WTC11 (cell line): ENCODE data around the gene ARHGEF28. TPM values are rescaled to one million over a fixed set of nuclear protein-coding genes. Genes with fewer than 3 reads are reported as not detected.

Experiments
- ATAC-seq: fragments of 200-7000 bp; cut with Tn5 transposase; 2 replicates; pipeline ENCODE4 v1.10.0; 2021; ENCODE audit warnings: mild to moderate bottlenecking, moderate library complexity
- CTCF ChIA-PET: fragments of 300-600 bp; sonication (Branson Sonifier 250); formaldehyde crosslinking; loops from one replicate; lab custom pipeline; 2021; ENCODE audit warnings: antibody characterized with exemption; lab: Charles Lee
- POLR2A ChIA-PET: fragments of 350-600 bp; sonication (Branson Sonifier 250); formaldehyde crosslinking; loops from one replicate; lab custom pipeline; 2021; ENCODE audit warnings: antibody characterized with exemption; lab: Charles Lee
- DNase-seq: peaks from one replicate; pipeline ENCODE4 v3.0.0; 2021; ENCODE audit warnings: low spot score
- H3K27ac Mint-ChIP-seq: 2 replicates; pipeline ENCODE4 v1.8.0; 2021; ENCODE audit warnings: mixed read lengths
- H3K27me3 Mint-ChIP-seq: 2 replicates; pipeline ENCODE4 v1.8.0; 2021; ENCODE audit warnings: low read depth, mild to moderate bottlenecking, moderate library complexity, mixed read lengths
- H3K36me3 Mint-ChIP-seq: 2 replicates; pipeline ENCODE4 v1.8.0; 2021; ENCODE audit warnings: mixed read lengths
- H3K4me1 Mint-ChIP-seq: 2 replicates; pipeline ENCODE4 v1.8.0; 2022; ENCODE audit warnings: mixed read lengths
- H3K4me3 Mint-ChIP-seq: 2 replicates; pipeline ENCODE4 v1.8.0; 2021; ENCODE audit warnings: mild to moderate bottlenecking, moderate library complexity, mixed read lengths
- H3K9me3 Mint-ChIP-seq: 2 replicates; pipeline ENCODE4 v1.8.0; 2021; ENCODE audit warnings: mixed read lengths
- CREM ChIP-seq: sonication (generic); formaldehyde crosslinking; IDR thresholded peaks from 2 replicates; pipeline ENCODE4 v1.8.1; 2022; ENCODE audit warnings: mild to moderate bottlenecking, missing genetic modification reagents, moderate library complexity
- ESRRA ChIP-seq: sonication (generic); formaldehyde crosslinking; IDR thresholded peaks from 2 replicates; pipeline ENCODE4 v1.8.1; 2022; ENCODE audit warnings: mild to moderate bottlenecking, missing genetic modification reagents, borderline replicate concordance
- FOXK1 ChIP-seq: sonication (generic); formaldehyde crosslinking; IDR thresholded peaks from 2 replicates; pipeline ENCODE4 v1.8.0; 2022; ENCODE audit warnings: mild to moderate bottlenecking, moderate library complexity, missing genetic modification reagents
- GABPB1 ChIP-seq: sonication (generic); formaldehyde crosslinking; IDR thresholded peaks from 2 replicates; pipeline ENCODE4 v1.8.1; 2023; ENCODE audit warnings: mild to moderate bottlenecking, missing genetic modification reagents
- GTF2I ChIP-seq: fragments of 250-450 bp; sonication (Bioruptor Pico); conservative IDR thresholded peaks from 2 replicates; pipeline ENCODE4 v1.4.0; 2021; ENCODE audit warnings: mild to moderate bottlenecking
- MAX ChIP-seq: sonication (generic); formaldehyde crosslinking; IDR thresholded peaks from 2 replicates; pipeline ENCODE4 v1.8.0; 2022; ENCODE audit warnings: mild to moderate bottlenecking, missing genetic modification reagents
- MYBL2 ChIP-seq: sonication (generic); formaldehyde crosslinking; IDR thresholded peaks from 2 replicates; pipeline ENCODE4 v1.8.1; 2023; ENCODE audit warnings: mild to moderate bottlenecking, moderate library complexity, missing genetic modification reagents
- ZNF423 ChIP-seq: fragments of 250-450 bp; sonication (Bioruptor Pico); IDR thresholded peaks from 2 replicates; pipeline ENCODE4 v2.1.2; 2022; ENCODE audit warnings: mild to moderate bottlenecking, moderate library complexity
- total RNA-seq: library from RNA; stranded (reverse); gene quantifications from 3 replicates; pipeline ENCODE4 v1.2.3, GENCODE V29; 2021
- TF ChIP-seq, protein P1 (sequence below): fragments of 250-450 bp; sonication (Bioruptor Pico); IDR thresholded peaks from 2 replicates; pipeline ENCODE4 v1.9.0; 2021; ENCODE audit warnings: mild to moderate bottlenecking, borderline replicate concordance
- TF ChIP-seq, protein P2 (sequence below): sonication (generic); formaldehyde crosslinking; IDR thresholded peaks from 2 replicates; pipeline ENCODE4 v1.8.1; 2023; ENCODE audit warnings: mild to moderate bottlenecking, missing genetic modification reagents, moderate library complexity
- TF ChIP-seq, protein P3 (sequence below): sonication (generic); formaldehyde crosslinking; IDR thresholded peaks from 2 replicates; pipeline ENCODE4 v1.8.1; 2023; ENCODE audit warnings: mild to moderate bottlenecking, moderate library complexity, missing genetic modification reagents
- TF ChIP-seq, protein P4 (sequence below): fragments of 250-450 bp; sonication (Bioruptor Pico); IDR thresholded peaks from 2 replicates; pipeline ENCODE4 v1.9.0; 2021; ENCODE audit warnings: mild to moderate bottlenecking

The ARHGEF28 gene
- total RNA-seq, 1 experiment from 2014 or later, result 0.96 TPM

- TF ChIP-seq, protein P1, sequence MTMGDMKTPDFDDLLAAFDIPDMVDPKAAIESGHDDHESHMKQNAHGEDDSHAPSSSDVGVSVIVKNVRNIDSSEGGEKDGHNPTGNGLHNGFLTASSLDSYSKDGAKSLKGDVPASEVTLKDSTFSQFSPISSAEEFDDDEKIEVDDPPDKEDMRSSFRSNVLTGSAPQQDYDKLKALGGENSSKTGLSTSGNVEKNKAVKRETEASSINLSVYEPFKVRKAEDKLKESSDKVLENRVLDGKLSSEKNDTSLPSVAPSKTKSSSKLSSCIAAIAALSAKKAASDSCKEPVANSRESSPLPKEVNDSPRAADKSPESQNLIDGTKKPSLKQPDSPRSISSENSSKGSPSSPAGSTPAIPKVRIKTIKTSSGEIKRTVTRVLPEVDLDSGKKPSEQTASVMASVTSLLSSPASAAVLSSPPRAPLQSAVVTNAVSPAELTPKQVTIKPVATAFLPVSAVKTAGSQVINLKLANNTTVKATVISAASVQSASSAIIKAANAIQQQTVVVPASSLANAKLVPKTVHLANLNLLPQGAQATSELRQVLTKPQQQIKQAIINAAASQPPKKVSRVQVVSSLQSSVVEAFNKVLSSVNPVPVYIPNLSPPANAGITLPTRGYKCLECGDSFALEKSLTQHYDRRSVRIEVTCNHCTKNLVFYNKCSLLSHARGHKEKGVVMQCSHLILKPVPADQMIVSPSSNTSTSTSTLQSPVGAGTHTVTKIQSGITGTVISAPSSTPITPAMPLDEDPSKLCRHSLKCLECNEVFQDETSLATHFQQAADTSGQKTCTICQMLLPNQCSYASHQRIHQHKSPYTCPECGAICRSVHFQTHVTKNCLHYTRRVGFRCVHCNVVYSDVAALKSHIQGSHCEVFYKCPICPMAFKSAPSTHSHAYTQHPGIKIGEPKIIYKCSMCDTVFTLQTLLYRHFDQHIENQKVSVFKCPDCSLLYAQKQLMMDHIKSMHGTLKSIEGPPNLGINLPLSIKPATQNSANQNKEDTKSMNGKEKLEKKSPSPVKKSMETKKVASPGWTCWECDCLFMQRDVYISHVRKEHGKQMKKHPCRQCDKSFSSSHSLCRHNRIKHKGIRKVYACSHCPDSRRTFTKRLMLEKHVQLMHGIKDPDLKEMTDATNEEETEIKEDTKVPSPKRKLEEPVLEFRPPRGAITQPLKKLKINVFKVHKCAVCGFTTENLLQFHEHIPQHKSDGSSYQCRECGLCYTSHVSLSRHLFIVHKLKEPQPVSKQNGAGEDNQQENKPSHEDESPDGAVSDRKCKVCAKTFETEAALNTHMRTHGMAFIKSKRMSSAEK (CRISPR knock-in tag), result no peak
- TF ChIP-seq, protein P2, sequence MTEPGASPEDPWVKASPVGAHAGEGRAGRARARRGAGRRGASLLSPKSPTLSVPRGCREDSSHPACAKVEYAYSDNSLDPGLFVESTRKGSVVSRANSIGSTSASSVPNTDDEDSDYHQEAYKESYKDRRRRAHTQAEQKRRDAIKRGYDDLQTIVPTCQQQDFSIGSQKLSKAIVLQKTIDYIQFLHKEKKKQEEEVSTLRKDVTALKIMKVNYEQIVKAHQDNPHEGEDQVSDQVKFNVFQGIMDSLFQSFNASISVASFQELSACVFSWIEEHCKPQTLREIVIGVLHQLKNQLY (CRISPR knock-in tag), result no peak
These were observed 361.9 kb downstream of the ARHGEF28 start (continued) for GRCh38 chr5:73987915-73988314.

DNA sequence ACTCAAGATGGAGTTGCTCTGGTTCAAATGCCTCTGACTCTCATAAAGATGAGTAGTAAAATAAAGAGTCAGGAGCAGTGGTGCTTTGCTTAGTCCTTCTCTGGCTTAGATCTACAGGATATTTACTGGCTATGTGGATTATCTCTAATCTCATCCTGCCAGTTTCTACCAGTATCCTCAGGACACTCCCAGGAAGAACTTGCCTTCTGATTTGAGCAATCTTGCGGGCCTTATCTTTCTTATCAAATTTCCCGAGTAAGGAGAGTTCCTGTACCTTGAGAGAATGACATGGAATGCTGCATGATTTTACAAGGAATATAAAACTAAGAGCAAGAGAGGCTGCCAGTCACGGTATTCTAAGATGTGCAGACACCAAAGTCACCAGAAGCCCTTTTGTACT lies 364.0 kb downstream of the ARHGEF28 start:
- H3K27me3 Mint-ChIP-seq, result peaks cover 4% of the 10 kb centered on the region
- ChIA-PET POLR2A (no interaction called here), CTCF (no interaction called here)
- H3K27ac Mint-ChIP-seq, result no peak overlapping the region
- no peak for ATAC-seq
- H3K9me3 Mint-ChIP-seq, result peaks cover 31% of the 10 kb centered on the region
- H3K4me3 Mint-ChIP-seq, result no peak overlapping the region
- TF ChIP-seq ZNF423 (CRISPR knock-in tag), result no peak
- no peak for TF ChIP-seq ESRRA
- TF ChIP-seq CREM, result no peak
- no peak for TF ChIP-seq MYBL2 (CRISPR knock-in tag)
- TF ChIP-seq GTF2I, result no peak
- no peak for TF ChIP-seq FOXK1 (CRISPR knock-in tag)
- TF ChIP-seq, protein P3, sequence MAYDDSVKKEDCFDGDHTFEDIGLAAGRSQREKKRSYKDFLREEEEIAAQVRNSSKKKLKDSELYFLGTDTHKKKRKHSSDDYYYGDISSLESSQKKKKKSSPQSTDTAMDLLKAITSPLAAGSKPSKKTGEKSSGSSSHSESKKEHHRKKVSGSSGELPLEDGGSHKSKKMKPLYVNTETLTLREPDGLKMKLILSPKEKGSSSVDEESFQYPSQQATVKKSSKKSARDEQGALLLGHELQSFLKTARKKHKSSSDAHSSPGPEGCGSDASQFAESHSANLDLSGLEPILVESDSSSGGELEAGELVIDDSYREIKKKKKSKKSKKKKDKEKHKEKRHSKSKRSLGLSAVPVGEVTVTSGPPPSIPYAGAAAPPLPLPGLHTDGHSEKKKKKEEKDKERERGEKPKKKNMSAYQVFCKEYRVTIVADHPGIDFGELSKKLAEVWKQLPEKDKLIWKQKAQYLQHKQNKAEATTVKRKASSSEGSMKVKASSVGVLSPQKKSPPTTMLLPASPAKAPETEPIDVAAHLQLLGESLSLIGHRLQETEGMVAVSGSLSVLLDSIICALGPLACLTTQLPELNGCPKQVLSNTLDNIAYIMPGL, result no peak
- TF ChIP-seq, protein P4, sequence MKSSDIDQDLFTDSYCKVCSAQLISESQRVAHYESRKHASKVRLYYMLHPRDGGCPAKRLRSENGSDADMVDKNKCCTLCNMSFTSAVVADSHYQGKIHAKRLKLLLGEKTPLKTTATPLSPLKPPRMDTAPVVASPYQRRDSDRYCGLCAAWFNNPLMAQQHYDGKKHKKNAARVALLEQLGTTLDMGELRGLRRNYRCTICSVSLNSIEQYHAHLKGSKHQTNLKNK (CRISPR knock-in tag), result no peak
- no peak for TF ChIP-seq MAX (CRISPR knock-in tag)
- TF ChIP-seq GABPB1 (CRISPR knock-in tag), result no peak
- H3K4me1 Mint-ChIP-seq, result peaks cover 9% of the 10 kb centered on the region
- H3K36me3 Mint-ChIP-seq, result peaks cover 14% of the 10 kb centered on the region
- DNase-seq, result no peak

Other genes with a start within 250 kb of the ARHGEF28 start
- gene FOXD1, start 177.4 kb upstream of the ARHGEF28 start, total RNA-seq, result 7.0 to 10.3 TPM (median 7.9 TPM) in 3 replicates
- gene BTF3, start 127.8 kb upstream of the ARHGEF28 start, total RNA-seq, result 736 to 764 TPM (median 736 TPM) in 3 replicates
- 14.3 to 17.7 TPM (median 14.5 TPM) in 3 replicates for gene ANKRA2, start 60.6 kb upstream of the ARHGEF28 start, total RNA-seq
- 26.2 to 35.2 TPM (median 26.7 TPM) in 3 replicates for gene UTP15, start 60.5 kb upstream of the ARHGEF28 start, total RNA-seq